Effector memory CD4-positive, alpha-beta T cell (primary cell): ENCODE data around the gene FARP1.

Source experiments
- DNase-seq, 3 donors: peaks; one replicate each; pipeline ENCODE4 v3.0.0-alpha.2; 2020
- H3K27ac ChIP-seq: 2 replicates; pipeline ENCODE4 v1.7.0; 2013; ENCODE audit warnings: mild to moderate bottlenecking, low read length, moderate library complexity; ENCODE audit not compliant: insufficient read depth, poor library complexity, severe bottlenecking
- H3K27me3 ChIP-seq: replicated peaks from 2 replicates; pipeline ENCODE4 v1.7.0; 2013; ENCODE audit warnings: mild to moderate bottlenecking, low read length; ENCODE audit not compliant: insufficient read depth, control insufficient read depth, poor library complexity, severe bottlenecking
- H3K36me3 ChIP-seq: 2 replicates; pipeline ENCODE4 v1.7.0; 2013; ENCODE audit warnings: mild to moderate bottlenecking, low read length, moderate library complexity; ENCODE audit not compliant: control insufficient read depth, insufficient read depth
- H3K4me1 ChIP-seq: 2 replicates; pipeline ENCODE4 v1.7.0; 2013; ENCODE audit warnings: low read length, mild to moderate bottlenecking; ENCODE audit not compliant: control insufficient read depth, insufficient read depth, poor library complexity, severe bottlenecking
- H3K4me3 ChIP-seq: 2 replicates; pipeline ENCODE4 v1.7.0; 2013; ENCODE audit warnings: low read length, low read depth, mild to moderate bottlenecking; ENCODE audit not compliant: insufficient read depth, poor library complexity, severe bottlenecking
- H3K9me3 ChIP-seq: 2 replicates; pipeline ENCODE4 v1.7.0; 2013; ENCODE audit warnings: mild to moderate bottlenecking, low read length, moderate library complexity; ENCODE audit not compliant: control insufficient read depth

FARP1 gene

DNA sequence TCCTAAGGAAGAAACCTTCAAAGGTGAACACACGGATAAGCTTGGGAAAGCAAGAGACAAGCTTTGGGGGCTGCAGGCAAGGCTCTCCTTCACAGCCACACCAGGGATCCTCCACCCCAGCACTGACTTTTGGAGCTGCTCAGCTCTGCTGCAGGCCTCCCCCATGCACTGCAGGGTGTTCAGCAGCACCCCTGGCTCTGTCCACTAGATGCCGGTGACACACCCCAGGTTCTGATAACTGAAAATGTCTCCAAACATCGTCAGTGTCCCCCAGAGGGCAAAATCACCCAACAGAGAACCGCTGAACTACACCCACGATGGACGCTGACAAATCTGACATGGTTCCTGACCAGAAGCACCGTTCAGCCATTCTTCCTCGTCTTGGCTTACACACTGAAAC, 343.5 kb downstream of the FARP1 start:
- H3K27ac ChIP-seq: peak overlapping the region; percentile 75
- H3K27me3 ChIP-seq: no peaks in the 10 kb centered on the region
- H3K4me1 ChIP-seq: peaks cover 53% of the 10 kb centered on the region

GRCh38 chr13:98487016-98487415, 344.1 kb downstream of the FARP1 start:
- H3K36me3 ChIP-seq: peaks cover 3% of the 10 kb centered on the region
- H3K27ac ChIP-seq: peak overlapping the region; percentile 75
- H3K4me3 ChIP-seq: no peak overlapping the region
- H3K9me3 ChIP-seq: no peaks in the 10 kb centered on the region
- peaks cover 50% of the 10 kb centered on the region for H3K4me1 ChIP-seq
- H3K27me3 ChIP-seq: no peaks in the 10 kb centered on the region
- DNase-seq: no peak

More for the DNA sequence above, 343.5 kb downstream of the FARP1 start:
- DNase-seq: no peak
- Histone ChIP-seq H3K9me3 (no peaks in the 10 kb centered on the region), H3K36me3 (peaks cover 6% of the 10 kb centered on the region), H3K4me3 (no peak overlapping the region)

- H3K27me3 ChIP-seq: no peaks in the 10 kb centered on the region
- H3K9me3 ChIP-seq: no peaks in the 10 kb centered on the region
- DNase-seq: no peak
- peaks cover 3% of the 10 kb centered on the region for H3K36me3 ChIP-seq
- H3K4me3 ChIP-seq: no peak overlapping the region
- peak overlapping the region; percentile 8 for H3K27ac ChIP-seq
- peaks cover 48% of the 10 kb centered on the region for H3K4me1 ChIP-seq
These were observed 344.6 kb downstream of the FARP1 start for GRCh38 chr13:98487522-98487921.

- H3K9me3 ChIP-seq: no peaks in the 10 kb centered on the region
- H3K27me3 ChIP-seq: no peaks in the 10 kb centered on the region
- DNase-seq: no peak
- H3K36me3 ChIP-seq: peaks cover 3% of the 10 kb centered on the region
- H3K4me1 ChIP-seq: peaks cover 44% of the 10 kb centered on the region
- H3K27ac ChIP-seq: peak overlapping the region; percentile 8
- H3K4me3 ChIP-seq: no peak overlapping the region
These were observed 345.8 kb downstream of the FARP1 start for GRCh38 chr13:98488736-98489135.

- Histone ChIP-seq H3K27ac (peak overlapping the region; percentile 8), H3K9me3 (no peaks in the 10 kb centered on the region), H3K4me3 (no peak overlapping the region), H3K4me1 (peaks cover 35% of the 10 kb centered on the region), H3K27me3 (no peaks in the 10 kb centered on the region), H3K36me3 (peaks cover 3% of the 10 kb centered on the region)
- DNase-seq: no peak
These were observed 346.7 kb downstream of the FARP1 start for GRCh38 chr13:98489446-98490194.

DNA sequence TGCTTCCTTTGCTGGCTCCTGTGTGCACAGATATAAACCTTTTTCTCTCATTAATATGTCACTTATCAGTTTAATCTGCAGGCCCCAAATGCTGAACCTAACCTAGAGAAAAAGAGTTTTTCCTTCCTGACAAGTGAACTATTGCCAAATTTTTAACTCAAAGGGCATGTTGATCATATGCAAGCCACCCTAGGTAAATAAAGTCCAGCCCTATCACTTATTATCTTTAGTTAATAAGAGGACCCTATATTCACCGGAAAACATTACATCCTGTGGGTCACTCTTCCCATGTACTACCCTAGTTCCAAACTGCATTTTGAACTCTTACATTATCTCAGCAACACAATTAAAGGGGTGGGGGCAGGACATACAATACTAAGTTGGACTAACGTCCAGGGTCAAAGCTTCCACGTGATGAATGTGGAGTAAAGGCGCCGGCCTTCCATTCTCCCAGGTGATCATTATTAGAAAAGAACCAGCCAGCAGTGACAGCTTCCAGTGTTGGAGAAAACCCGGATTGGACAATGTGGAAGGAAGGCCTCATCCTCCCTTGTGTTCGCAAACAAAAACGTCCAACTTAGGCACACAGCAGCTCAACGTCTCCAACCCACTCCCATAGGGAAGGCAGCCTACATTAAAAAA, 347.4 kb downstream of the FARP1 start:
- Histone ChIP-seq H3K27me3 (no peaks in the 10 kb centered on the region), H3K4me3 (no peak overlapping the region), H3K36me3 (peaks cover 3% of the 10 kb centered on the region), H3K27ac (no peak overlapping the region), H3K9me3 (no peaks in the 10 kb centered on the region), H3K4me1 (peaks cover 29% of the 10 kb centered on the region)
- DNase-seq: no peak

GRCh38 chr13:98490866-98491265, 348.0 kb downstream of the FARP1 start:
- Histone ChIP-seq H3K4me1 (peaks cover 24% of the 10 kb centered on the region), H3K4me3 (no peak overlapping the region), H3K36me3 (peaks cover 3% of the 10 kb centered on the region), H3K27ac (no peak overlapping the region), H3K9me3 (no peaks in the 10 kb centered on the region), H3K27me3 (no peaks in the 10 kb centered on the region)
- DNase-seq: no peak

- H3K4me1 ChIP-seq: peaks cover 11% of the 10 kb centered on the region
- H3K27ac ChIP-seq: no peak overlapping the region
- DNase-seq: no peak
- H3K9me3 ChIP-seq: no peaks in the 10 kb centered on the region
- H3K4me3 ChIP-seq: no peak overlapping the region
- H3K27me3 ChIP-seq: no peaks in the 10 kb centered on the region
- peaks cover 3% of the 10 kb centered on the region for H3K36me3 ChIP-seq
These were observed 349.6 kb downstream of the FARP1 start for GRCh38 chr13:98492335-98493041.

DNA sequence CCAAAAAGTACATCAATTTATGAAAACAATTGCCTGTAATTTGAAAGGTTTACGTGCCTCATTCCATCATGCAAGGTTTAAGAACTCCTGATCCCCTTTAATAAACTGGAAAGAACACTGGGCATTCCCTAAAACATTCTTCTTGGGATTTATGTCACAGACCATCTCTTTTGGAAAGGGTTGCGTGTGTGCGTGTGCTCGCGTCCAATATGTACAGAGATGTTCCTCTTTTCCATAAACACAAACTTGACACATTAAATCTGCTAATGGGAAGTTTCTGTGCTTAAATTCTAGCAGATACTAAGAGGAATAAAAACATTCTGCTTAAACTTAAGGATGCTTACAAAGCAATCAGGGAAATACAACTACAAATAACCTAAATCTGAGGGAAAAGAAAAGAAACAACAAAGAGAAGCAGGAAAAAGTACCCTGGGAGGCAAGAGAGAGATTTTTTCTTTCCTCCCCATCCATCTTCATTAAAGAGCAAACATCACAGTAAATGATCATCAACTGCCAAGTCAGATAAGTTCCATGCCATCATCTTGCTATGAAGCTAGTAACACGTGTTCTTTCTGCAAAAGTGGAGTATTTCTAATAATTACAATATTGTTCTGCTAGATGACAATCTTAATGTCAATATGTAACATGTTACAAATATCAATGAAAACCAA, 350.3 kb downstream of the FARP1 start:
- no peaks in the 10 kb centered on the region for H3K9me3 ChIP-seq
- H3K36me3 ChIP-seq: peaks cover 3% of the 10 kb centered on the region
- peak overlapping the region; percentile 27 for H3K27ac ChIP-seq
- no peaks in the 10 kb centered on the region for H3K27me3 ChIP-seq
- no peak for DNase-seq
- peaks cover 11% of the 10 kb centered on the region for H3K4me1 ChIP-seq
- H3K4me3 ChIP-seq: no peak overlapping the region
